Fibroblast of lung (primary cell): ENCODE results near the gene CORO2B.

Experiments
- EZH2 ChIP-seq: IDR thresholded peaks from 2 replicates; pipeline ENCODE4 v1.5.1; 2012; ENCODE audit warnings: low read length, control low read depth, mild to moderate bottlenecking; ENCODE audit errors: missing control alignments
- TF ChIP-seq, protein P1 (sequence below), 2 donors: IDR thresholded peaks in 1 of 2; conservative IDR thresholded peaks in 1 of 2; 1 replicate in 1 of 2; 2 replicates in 1 of 2; pipeline ENCODE4 v1.5.1; 2011 to 2012; ENCODE audit warnings: low read length in 2 of 2, control low read depth in 1 of 2, inconsistent platforms in 1 of 2, low read depth in 1 of 2, mild to moderate bottlenecking in 1 of 2

DNA sequence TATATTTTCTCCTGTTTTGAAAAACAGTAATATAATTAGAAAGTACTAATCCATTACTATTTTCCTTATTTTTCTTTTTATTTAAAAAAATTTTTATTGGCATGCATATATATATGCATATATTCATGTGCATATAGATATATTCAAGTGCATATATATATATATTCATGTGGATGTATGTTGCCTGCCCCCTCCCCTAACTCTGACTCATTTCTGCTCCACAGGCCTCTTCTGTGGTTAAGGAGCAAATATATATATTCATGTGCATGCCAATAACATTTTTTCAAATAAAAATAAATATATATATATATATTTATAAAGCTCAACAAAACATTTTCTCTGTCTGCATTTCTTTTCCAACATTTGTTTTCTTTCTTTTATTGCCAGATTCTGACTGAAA, 13.6 kb upstream of the CORO2B start:
- no peak for TF ChIP-seq EZH2
- TF ChIP-seq, protein P1, sequence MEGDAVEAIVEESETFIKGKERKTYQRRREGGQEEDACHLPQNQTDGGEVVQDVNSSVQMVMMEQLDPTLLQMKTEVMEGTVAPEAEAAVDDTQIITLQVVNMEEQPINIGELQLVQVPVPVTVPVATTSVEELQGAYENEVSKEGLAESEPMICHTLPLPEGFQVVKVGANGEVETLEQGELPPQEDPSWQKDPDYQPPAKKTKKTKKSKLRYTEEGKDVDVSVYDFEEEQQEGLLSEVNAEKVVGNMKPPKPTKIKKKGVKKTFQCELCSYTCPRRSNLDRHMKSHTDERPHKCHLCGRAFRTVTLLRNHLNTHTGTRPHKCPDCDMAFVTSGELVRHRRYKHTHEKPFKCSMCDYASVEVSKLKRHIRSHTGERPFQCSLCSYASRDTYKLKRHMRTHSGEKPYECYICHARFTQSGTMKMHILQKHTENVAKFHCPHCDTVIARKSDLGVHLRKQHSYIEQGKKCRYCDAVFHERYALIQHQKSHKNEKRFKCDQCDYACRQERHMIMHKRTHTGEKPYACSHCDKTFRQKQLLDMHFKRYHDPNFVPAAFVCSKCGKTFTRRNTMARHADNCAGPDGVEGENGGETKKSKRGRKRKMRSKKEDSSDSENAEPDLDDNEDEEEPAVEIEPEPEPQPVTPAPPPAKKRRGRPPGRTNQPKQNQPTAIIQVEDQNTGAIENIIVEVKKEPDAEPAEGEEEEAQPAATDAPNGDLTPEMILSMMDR (conservative IDR thresholded peaks at IDR 0.05 in 1 of 2, IDR thresholded peaks at IDR 0.05 in 1 of 2; ENCODE audit: low read depth in 1 of 2, low read length in 2 of 2), result no peak
